ENCODE data around the gene HSCB.
"Not testable (repeated sequence)": the region's sequence is repeated elsewhere in the genome, so short reads cannot be mapped to it uniquely, and the experiment has no call there.

HSCB gene

GRCh38 chr22:28741785-28742561, at the start of gene HSCB, which contains the start of gene CHEK2:
Gene HSCB, plus strand, starts transcription at chr22:28742039. Its CDS starts 57 bp downstream, at chr22:28742096.
Gene CHEK2, minus strand, starts transcription at chr22:28741820. Its CDS starts 7,099 bp downstream, at chr22:28734721.
- DNase-seq (ENCODE audit: low spot score) = peak; percentile 100

- DNase-seq (ENCODE audit: low spot score) = not testable (repeated sequence)
These were observed 48.6 kb upstream of the HSCB start for GRCh38 chr22:28693041-28693760.

- DNase-seq (ENCODE audit: low spot score) = no peak
These were observed 38.9 kb upstream of the HSCB start for GRCh38 chr22:28702891-28703290.

- no peak for DNase-seq (ENCODE audit: low spot score)
These were observed 38.4 kb upstream of the HSCB start for GRCh38 chr22:28703436-28703835.

- no peak for DNase-seq (ENCODE audit: low spot score)
These were observed 35.0 kb upstream of the HSCB start for GRCh38 chr22:28706845-28707244.

GRCh38 chr22:28710107-28710506, 31.7 kb upstream of the HSCB start:
- no peak for DNase-seq (ENCODE audit: low spot score)

GRCh38 chr22:28710576-28711191, 31.2 kb upstream of the HSCB start:
- no peak for DNase-seq (ENCODE audit: low spot score)

GRCh38 chr22:28711341-28711740, 30.5 kb upstream of the HSCB start:
- no peak for DNase-seq (ENCODE audit: low spot score)

GRCh38 chr22:28711820-28712777, 29.7 kb upstream of the HSCB start:
- DNase-seq (ENCODE audit: low spot score) = no peak

- peak; percentile 56 for DNase-seq (ENCODE audit: low spot score)
These were observed 27.7 kb upstream of the HSCB start for GRCh38 chr22:28714043-28714628.

- no peak for DNase-seq (ENCODE audit: low spot score)
These were observed 26.2 kb upstream of the HSCB start for GRCh38 chr22:28715611-28716010.

GRCh38 chr22:28716686-28717085, 25.2 kb upstream of the HSCB start:
- DNase-seq (ENCODE audit: low spot score) = no peak

GRCh38 chr22:28718044-28718443, 23.8 kb upstream of the HSCB start:
- no peak for DNase-seq (ENCODE audit: low spot score)

GRCh38 chr22:28728002-28728401, 13.8 kb upstream of the HSCB start:
- DNase-seq (ENCODE audit: low spot score) = no peak

- DNase-seq (ENCODE audit: low spot score) = no peak
These were observed 13.1 kb upstream of the HSCB start for GRCh38 chr22:28728621-28729313.

- no peak for DNase-seq (ENCODE audit: low spot score)
These were observed 11.7 kb upstream of the HSCB start for GRCh38 chr22:28730179-28730578.

- DNase-seq (ENCODE audit: low spot score) = no peak
These were observed 7.4 kb upstream of the HSCB start for GRCh38 chr22:28734393-28734792.

GRCh38 chr22:28736301-28737155, 5.3 kb upstream of the HSCB start:
- DNase-seq (ENCODE audit: low spot score) = no peak

GRCh38 chr22:28737701-28738100, 4.1 kb upstream of the HSCB start:
- no peak for DNase-seq (ENCODE audit: low spot score)

- not testable (repeated sequence) for DNase-seq (ENCODE audit: low spot score)
These were observed 3.0 kb upstream of the HSCB start for GRCh38 chr22:28738876-28739275.
